Brain microvascular endothelial cell (primary cell): ENCODE measurements around the gene RNU6-1.

ENCODE experiments used
- DNase-seq: peaks from one replicate; pipeline ENCODE4 v3.0.0-alpha.2; 2020
- H3K27ac ChIP-seq: fragments of 250-450 bp; sonication (Bioruptor Pico); 2 replicates; pipeline ENCODE4 v1.5.1; 2020; ENCODE audit warnings: mild to moderate bottlenecking, moderate library complexity
- H3K27me3 ChIP-seq: fragments of 250-450 bp; sonication (Bioruptor Pico); replicated peaks from 2 replicates; pipeline ENCODE4 v1.5.1; 2020; ENCODE audit warnings: mild to moderate bottlenecking
- H3K36me3 ChIP-seq: fragments of 250-450 bp; sonication (Bioruptor Pico); replicated peaks from 2 replicates; pipeline ENCODE4 v1.5.1; 2020; ENCODE audit warnings: mild to moderate bottlenecking
- H3K4me3 ChIP-seq: 2 replicates; pipeline ENCODE4 v1.5.1; 2011; ENCODE audit warnings: low read depth, mild to moderate bottlenecking, control low read depth, low read length, moderate library complexity
- CTCF ChIP-seq: IDR thresholded peaks from 2 replicates; pipeline ENCODE4 v1.5.1; 2011; ENCODE audit warnings: low read depth, mild to moderate bottlenecking, moderate library complexity, low read length, control low read depth, inconsistent platforms; ENCODE audit errors: missing control alignments
- in situ Hi-C: cut with HindIII; loops from 2 replicates; pipeline ENCODE4 v1.10.0; 2017; ENCODE audit warnings: low sequenced_read_pairs, low pct_ligation_motif_present

The RNU6-1 gene

GRCh38 chr15:67799801-67800205, 40.0 kb downstream of the RNU6-1 start:
- in situ Hi-C loops = loop anchor here (25.0 kb wide), 1 partner anchor 338 kb away; no protein-coding TSS in a partner anchor
- no peak for TF ChIP-seq CTCF
- no peaks in the 10 kb centered on the region for H3K36me3 ChIP-seq
- no peak overlapping the region for H3K27ac ChIP-seq
- no peak for DNase-seq
- no peaks in the 10 kb centered on the region for H3K27me3 ChIP-seq
- no peak overlapping the region for H3K4me3 ChIP-seq

- no peaks in the 10 kb centered on the region for H3K36me3 ChIP-seq
- TF ChIP-seq CTCF = no peak
- in situ Hi-C loops = no loop called here
Observed at GRCh38 chr15:67796196-67797127, 43.4 kb downstream of the RNU6-1 start.

GRCh38 chr15:67794832-67795574, 44.8 kb downstream of the RNU6-1 start:
- H3K36me3 ChIP-seq = no peaks in the 10 kb centered on the region
- H3K27ac ChIP-seq = no peak overlapping the region
- H3K27me3 ChIP-seq = no peaks in the 10 kb centered on the region
- TF ChIP-seq CTCF = no peak
- in situ Hi-C loops = no loop called here
- no peak overlapping the region for H3K4me3 ChIP-seq
- DNase-seq = no peak

More at GRCh38 chr15:67796196-67797127, 43.4 kb downstream of the RNU6-1 start:
- DNase-seq = no peak
- no peak overlapping the region for H3K4me3 ChIP-seq
- no peaks in the 10 kb centered on the region for H3K27me3 ChIP-seq
- no peak overlapping the region for H3K27ac ChIP-seq

- H3K36me3 ChIP-seq = no peaks in the 10 kb centered on the region
- H3K4me3 ChIP-seq = no peak overlapping the region
- no peak overlapping the region for H3K27ac ChIP-seq
- no peak for TF ChIP-seq CTCF
- DNase-seq = no peak
- no peaks in the 10 kb centered on the region for H3K27me3 ChIP-seq
- in situ Hi-C loops = no loop called here
Observed at GRCh38 chr15:67792250-67792942, 47.4 kb downstream of the RNU6-1 start.

- Histone ChIP-seq H3K4me3 (no peak overlapping the region), H3K27me3 (no peaks in the 10 kb centered on the region), H3K36me3 (no peaks in the 10 kb centered on the region), H3K27ac (no peak overlapping the region)
- in situ Hi-C loops = no loop called here
- TF ChIP-seq CTCF = no peak
- DNase-seq = no peak
Observed at GRCh38 chr15:67790610-67791319, 49.1 kb downstream of the RNU6-1 start.
